IMR-90 (cell line): ENCODE results near the gene CCDC102A. TPM values are rescaled to one million over a fixed set of nuclear protein-coding genes. Genes with fewer than 3 reads are reported as not detected.

Source experiments
- ATAC-seq: fragments of 200-7000 bp; cut with Tn5 transposase; 2 replicates; pipeline ENCODE4 v1.9.1; 2020; ENCODE audit warnings: low read depth, mild to moderate bottlenecking, moderate library complexity
- BruUV-seq: library from RNA; stranded (reverse); fragments of 400-500 nt; replicated peaks from 2 replicates; lab custom pipeline; 2021; lab: Mats Ljungman, UMichigan
- CTCF ChIA-PET: fragments of 300-600 bp; formaldehyde crosslinking; extraction: SDS; loops from one replicate; lab custom pipeline; 2021; ENCODE audit warnings: antibody characterized with exemption; lab: Yijun Ruan, JAX
- POLR2A ChIA-PET: fragments of 300-600 bp; sonication (Branson Sonifier 250); formaldehyde crosslinking; loops from one replicate; lab custom pipeline; 2022; ENCODE audit warnings: antibody characterized with exemption; ENCODE audit not compliant: unreplicated experiment; lab: Charles Lee
- DNase-seq: peaks from one replicate; pipeline ENCODE4 v3.0.0; 2013
- H2AFZ ChIP-seq: replicated peaks from 2 replicates; pipeline ENCODE3; 2013; ENCODE audit warnings: low read length, mild to moderate bottlenecking; ENCODE audit not compliant: poor library complexity
- H2AK5ac ChIP-seq: 2 replicates; pipeline ENCODE4 v1.6.1; 2013; ENCODE audit warnings: low read depth, low read length, inconsistent platforms
- H2AK9ac ChIP-seq: replicated peaks from 2 replicates; pipeline ENCODE3; 2013; ENCODE audit warnings: mild to moderate bottlenecking, low read depth, low read length, moderate library complexity; ENCODE audit not compliant: poor library complexity
- H2BK120ac ChIP-seq: 2 replicates; pipeline ENCODE4 v1.6.1; 2013; ENCODE audit warnings: low read depth, low read length, inconsistent platforms
- H2BK15ac ChIP-seq: 3 replicates; pipeline ENCODE4 v1.6.1; 2013; ENCODE audit warnings: low read depth, low read length, inconsistent platforms
- H2BK20ac ChIP-seq: 2 replicates; pipeline ENCODE4 v1.6.1; 2013; ENCODE audit warnings: low read depth, mild to moderate bottlenecking, inconsistent platforms, low read length, moderate library complexity
- H2BK5ac ChIP-seq: 2 replicates; pipeline ENCODE4 v1.6.1; 2013; ENCODE audit warnings: mild to moderate bottlenecking, low read depth, low read length, inconsistent platforms; ENCODE audit not compliant: poor library complexity, severe bottlenecking
- H3K14ac ChIP-seq: replicated peaks from 2 replicates; pipeline ENCODE4 v1.6.1; 2013; ENCODE audit warnings: low read depth, low read length, inconsistent platforms
- H3K18ac ChIP-seq: 2 replicates; pipeline ENCODE4 v1.6.1; 2013; ENCODE audit warnings: low read depth, low read length, control low read depth
- H3K23ac ChIP-seq: 2 replicates; pipeline ENCODE4 v1.6.1; 2013; ENCODE audit warnings: low read depth, low read length, inconsistent platforms
- H3K27ac ChIP-seq: 2 replicates; pipeline ENCODE4 v1.5.1; 2013; ENCODE audit warnings: mild to moderate bottlenecking, control low read depth, low read length; ENCODE audit not compliant: insufficient read depth
- H3K27me3 ChIP-seq: 2 replicates; pipeline ENCODE4 v1.6.1; 2013; ENCODE audit warnings: low read length; ENCODE audit not compliant: control insufficient read depth, insufficient read depth
- H3K36me3 ChIP-seq: 2 replicates; pipeline ENCODE4 v1.6.1; 2013; ENCODE audit warnings: low read length, mixed read lengths; ENCODE audit not compliant: control insufficient read depth, insufficient read depth
- H3K4ac ChIP-seq: 2 replicates; pipeline ENCODE4 v1.6.1; 2013; ENCODE audit warnings: low read depth, low read length, inconsistent platforms
- H3K4me1 ChIP-seq: 2 replicates; pipeline ENCODE4 v1.6.1; 2013; ENCODE audit warnings: low read length, mixed read lengths; ENCODE audit not compliant: control insufficient read depth, insufficient read depth
- H3K4me2 ChIP-seq: 2 replicates; pipeline ENCODE4 v1.6.1; 2013; ENCODE audit warnings: low read depth, mild to moderate bottlenecking, control low read depth, low read length, moderate library complexity
- H3K4me3 ChIP-seq: 2 replicates; pipeline ENCODE4 v1.5.1; 2013; ENCODE audit warnings: low read depth, mild to moderate bottlenecking, control low read depth, low read length, moderate library complexity; ENCODE audit not compliant: insufficient read depth
- H3K56ac ChIP-seq: 2 replicates; pipeline ENCODE4 v1.6.1; 2013; ENCODE audit warnings: low read length, inconsistent platforms; ENCODE audit not compliant: insufficient read depth; ENCODE audit errors: extremely low read depth
- H3K79me1 ChIP-seq, 2 experiments: 2 replicates each; pipeline ENCODE4 v1.6.1; 2013; ENCODE audit warnings: low read length in 2 of 2, inconsistent platforms in 1 of 2, low read depth in 1 of 2
- H3K9ac ChIP-seq: 2 replicates; pipeline ENCODE4 v1.6.1; 2013; ENCODE audit warnings: low read depth, low read length, control low read depth
- H3K9me1 ChIP-seq: 2 replicates; pipeline ENCODE4 v1.6.1; 2013; ENCODE audit warnings: low read length, inconsistent platforms; ENCODE audit not compliant: insufficient read depth
- H3K9me3 ChIP-seq: 2 replicates; pipeline ENCODE4 v1.6.1; 2013; ENCODE audit warnings: low read length; ENCODE audit not compliant: control insufficient read depth, insufficient read depth
- H4K20me1 ChIP-seq: 2 replicates; pipeline ENCODE4 v1.6.1; 2013; ENCODE audit warnings: low read length, inconsistent platforms; ENCODE audit not compliant: insufficient read depth
- H4K5ac ChIP-seq: 2 replicates; pipeline ENCODE4 v1.6.1; 2013; ENCODE audit warnings: mild to moderate bottlenecking, low read depth, low read length, control low read depth
- H4K8ac ChIP-seq, 2 experiments: 2 replicates each; pipeline ENCODE4 v1.6.1; 2013; ENCODE audit warnings: low read depth in 2 of 2, low read length in 2 of 2, control low read depth in 1 of 2, inconsistent platforms in 1 of 2
- H4K91ac ChIP-seq: 2 replicates; pipeline ENCODE4 v1.6.1; 2013; ENCODE audit warnings: low read depth, low read length, inconsistent platforms; ENCODE audit not compliant: insufficient read depth
- CTCF ChIP-seq: conservative IDR thresholded peaks from 2 replicates; pipeline ENCODE4 v1.5.1; 2012; ENCODE audit warnings: mild to moderate bottlenecking, low read depth, low read length, improper control_type of control experiment
- whole genome bisulfite sequencing, 2 experiments: methylation state at CpG; one replicate each; pipeline versions ENCODE4 v1.1.5 to v1.1.7; 2013; ENCODE audit warnings: missing lambda C conversion rate in 2 of 2; ENCODE audit not compliant: insufficient read length in 1 of 2; ENCODE audit errors: extremely low coverage in 2 of 2; 5-methylcytosine and 5-hydroxymethylcytosine counted together
- dilution Hi-C: fragments of 300-500 bp; cut with HindIII; formaldehyde crosslinking; loops from one replicate; pipeline ENCODE4 v1.14.3; 2018; ENCODE audit warnings: low sequenced_read_pairs; ENCODE audit not compliant: unreplicated experiment
- in situ Hi-C: fragments of 300-500 bp; cut with MboI; formaldehyde crosslinking; loops from 3 replicates; pipeline ENCODE4 v1.14.3; 2019; ENCODE audit warnings: low sequenced_read_pairs, inconsistent platforms, mixed read lengths
- intact Hi-C: fragments of 100-400 bp; cut with micrococcal nuclease; formaldehyde crosslinking; loops from 2 replicates; pipeline ENCODE4 v1.10.0; 2022
- polyA plus RNA-seq, 3 experiments: library from polyadenylated mRNA; depleted of rRNA; stranded (reverse); fragments of >200 nt; gene quantifications; 2 replicates each; pipeline ENCODE4 v1.2.3, GENCODE V29; 2012; ENCODE audit warnings: low replicate concordance in 1 of 3
- total RNA-seq: library from RNA; depleted of rRNA; stranded (reverse); fragments of >200 nt; gene quantifications from 2 replicates; pipeline ENCODE4 v1.2.3, GENCODE V29; 2012

CCDC102A gene
- total and polyA plus RNA-seq, 2 of the 4 experiments (the other 2 are of a cell fraction): 5.4 to 8.5 TPM

- Histone ChIP-seq H4K91ac (no peak overlapping the region), H2AK9ac (no peak overlapping the region), H3K36me3 (no peaks in the 10 kb centered on the region), H3K27ac (no peak overlapping the region), H3K23ac (no peak overlapping the region), H3K9ac (no peak overlapping the region), H3K79me1 (no peaks in the 10 kb centered on the region), H3K4me1 (no peaks in the 10 kb centered on the region), H3K9me3 (no peaks in the 10 kb centered on the region), H4K8ac (no peak overlapping the region), H3K27me3 (peaks cover 68% of the 10 kb centered on the region), H3K9me1 (no peaks in the 10 kb centered on the region), H2BK15ac (no peak overlapping the region), H2BK20ac (no peak overlapping the region), H4K5ac (no peak overlapping the region), H4K20me1 (no peaks in the 10 kb centered on the region), H2BK5ac (no peak overlapping the region), H3K56ac (no peak overlapping the region), H3K14ac (no peak overlapping the region), H3K4ac (no peak overlapping the region), H3K4me3 (no peak overlapping the region), H3K18ac (no peak overlapping the region), H2AFZ (no peak overlapping the region), H3K4me2 (no peak overlapping the region), H2BK120ac (no peak overlapping the region), H2AK5ac (no peak overlapping the region)
- BruUV-seq: no TSS peak
- TF ChIP-seq CTCF: no peak
- in situ Hi-C loops (no loop called here), intact Hi-C loops (no loop called here), dilution Hi-C loops (no loop called here)
- ChIA-PET CTCF (interaction anchor here (0.9 kb wide), 1 partner anchor 8 kb away, joined by 4 read pairs; no protein-coding TSS in a partner anchor), POLR2A (no interaction called here)
- 67% methylated on average over 3 of the region's 6 CpGs; no CpG with 5 or more reads in 1 of the 2 experiments for WGBS, 2 experiments
- ATAC-seq: no peak
- no peak for DNase-seq
Measured at GRCh38 chr16:57505169-57505568, 31.2 kb downstream of the CCDC102A start.
